HG02588 (cell line): Measurements from ENCODE around the gene ABLIM2.

Experiments used
- ATAC-seq: cut with Tn5 transposase; IDR thresholded peaks from one replicate; pipeline ENCODE4 v1.9.1; 2021; ENCODE audit warnings: mild to moderate bottlenecking, moderate library complexity; ENCODE audit not compliant: unreplicated experiment

ABLIM2 gene

DNA sequence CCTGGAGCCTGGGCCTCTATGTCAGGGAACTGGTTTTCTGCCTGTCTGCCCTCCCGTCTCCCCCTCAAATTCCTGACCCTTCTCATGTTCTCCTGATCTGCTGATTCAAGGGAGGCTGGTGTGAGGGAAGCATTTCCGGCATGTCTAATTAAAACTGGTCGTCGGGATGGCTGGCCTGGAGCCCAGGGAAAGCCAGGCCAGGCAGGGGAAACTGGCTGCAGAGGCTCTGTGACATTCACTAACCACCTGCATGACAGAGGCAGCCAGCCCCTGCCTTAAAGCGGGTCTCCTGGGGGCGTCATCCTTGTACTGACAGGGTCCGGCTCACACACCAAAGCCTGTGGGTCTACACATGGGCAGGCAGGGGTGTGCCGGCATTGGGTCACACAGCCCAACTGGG is 35.2 kb downstream of the ABLIM2 start:
- no peak for ATAC-seq

DNA sequence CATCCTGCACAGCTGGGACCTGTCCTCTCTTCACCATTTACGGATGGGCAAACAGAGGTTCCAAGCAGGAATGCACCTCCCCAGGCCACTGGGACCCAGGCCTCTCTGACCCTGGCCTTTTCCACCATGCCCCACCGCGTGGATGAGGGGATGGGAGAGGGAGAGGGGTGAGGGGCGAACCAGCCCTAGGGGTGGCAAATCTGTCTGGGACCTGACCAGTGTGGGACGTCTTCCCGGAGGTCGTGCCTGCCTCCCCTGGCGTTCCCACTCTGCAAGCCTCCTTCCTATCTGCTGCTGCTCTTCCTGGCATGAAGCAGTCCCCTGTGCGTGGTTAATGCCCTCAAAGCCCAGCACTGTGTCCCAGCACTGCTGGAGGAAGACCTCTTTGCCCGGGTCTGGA is 35.9 kb downstream of the ABLIM2 start:
- ATAC-seq: no peak

DNA sequence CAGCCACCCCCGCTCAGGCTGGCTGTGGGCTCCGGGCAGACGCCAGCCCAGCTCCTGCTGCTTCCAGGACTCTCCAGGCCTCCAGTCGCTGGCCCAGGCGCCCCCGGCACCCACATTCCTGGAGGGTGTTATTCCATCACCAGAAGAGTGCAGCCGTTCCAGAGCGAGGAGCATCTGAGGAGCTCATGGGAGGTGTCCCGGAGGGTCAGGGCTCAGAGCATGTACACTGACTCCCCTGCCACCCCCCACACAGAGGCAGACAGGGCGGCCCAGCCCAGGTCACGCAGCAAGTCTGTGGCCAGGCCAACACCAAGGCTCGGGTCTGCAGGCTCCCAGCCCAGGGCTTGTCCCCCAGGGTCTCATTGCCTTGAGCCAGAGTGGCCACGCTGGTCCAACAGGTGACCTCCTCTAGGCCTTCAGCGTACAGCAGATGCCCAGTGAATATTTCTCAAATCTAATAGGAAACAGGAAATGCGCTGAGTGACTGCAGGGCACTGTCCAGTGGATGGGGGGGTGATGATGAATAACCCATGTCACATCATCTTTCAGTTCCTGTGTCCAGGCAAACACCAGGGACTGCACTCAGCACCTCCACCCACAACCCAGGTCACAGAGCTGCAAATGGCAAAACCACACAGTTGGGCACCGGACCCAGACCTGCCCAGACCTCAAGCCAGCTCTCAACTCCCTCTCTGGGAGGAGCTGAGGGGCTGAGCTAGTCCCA is 37.2 kb downstream of the ABLIM2 start:
- ATAC-seq: no peak

DNA sequence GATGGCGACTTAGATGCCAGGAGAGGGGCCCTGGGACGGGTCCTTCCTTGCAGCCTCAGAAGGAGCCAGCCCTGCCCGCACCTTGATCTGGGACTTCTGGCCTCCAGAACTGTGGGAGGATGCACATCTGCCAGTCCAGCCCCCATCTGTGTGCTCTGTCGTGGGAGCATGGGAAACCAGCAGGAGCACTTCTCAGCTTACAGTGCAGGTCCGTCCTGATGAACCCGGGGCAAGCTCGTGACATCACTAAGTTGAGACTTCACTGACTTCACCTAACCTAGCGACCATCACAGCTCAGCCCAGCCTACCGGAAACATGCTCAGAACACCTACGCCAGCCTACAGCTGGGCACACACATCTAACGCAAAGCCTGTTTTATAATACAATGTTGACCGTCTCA is 38.1 kb downstream of the ABLIM2 start:
- no peak for ATAC-seq

DNA sequence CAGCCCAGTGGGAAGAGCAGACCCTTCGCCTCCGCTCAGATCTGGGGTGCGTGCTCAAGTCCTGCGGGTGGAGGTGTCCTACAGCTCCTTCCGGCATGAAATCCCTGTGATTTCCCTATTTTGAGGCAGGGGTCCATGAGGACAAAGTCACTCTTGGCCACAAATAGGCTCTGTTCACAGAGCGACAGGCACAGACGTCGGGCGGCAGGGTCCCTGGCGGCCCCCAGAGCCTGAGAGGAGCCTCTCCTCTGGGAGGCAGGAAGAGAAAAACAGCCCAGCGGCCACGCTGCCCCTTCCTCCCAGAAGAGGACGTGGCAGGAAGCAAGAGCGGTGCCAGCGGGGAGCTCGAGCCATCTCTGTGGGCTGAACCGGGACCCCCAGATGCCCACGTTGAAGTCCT is 38.7 kb downstream of the ABLIM2 start:
- ATAC-seq: no peak

DNA sequence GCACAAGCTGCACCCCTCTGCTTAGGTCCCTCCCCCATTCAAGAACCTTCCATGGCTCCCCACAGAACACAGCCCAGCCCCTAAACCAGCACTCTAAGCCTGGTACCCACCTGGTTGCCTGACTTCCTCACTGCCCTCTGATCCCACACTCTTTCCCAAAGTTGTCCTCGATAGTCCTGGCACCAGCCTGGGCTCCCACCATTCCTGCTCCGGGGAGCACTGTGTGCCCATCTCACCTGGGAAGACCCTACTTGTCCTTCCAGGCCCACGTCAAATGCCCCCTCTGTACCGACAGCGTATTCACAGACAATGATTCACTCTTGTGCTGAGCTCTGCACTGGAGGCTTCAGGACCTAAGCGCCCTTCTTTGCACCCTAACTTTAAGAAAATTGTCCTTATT is 40.1 kb downstream of the ABLIM2 start:
- ATAC-seq: no peak

DNA sequence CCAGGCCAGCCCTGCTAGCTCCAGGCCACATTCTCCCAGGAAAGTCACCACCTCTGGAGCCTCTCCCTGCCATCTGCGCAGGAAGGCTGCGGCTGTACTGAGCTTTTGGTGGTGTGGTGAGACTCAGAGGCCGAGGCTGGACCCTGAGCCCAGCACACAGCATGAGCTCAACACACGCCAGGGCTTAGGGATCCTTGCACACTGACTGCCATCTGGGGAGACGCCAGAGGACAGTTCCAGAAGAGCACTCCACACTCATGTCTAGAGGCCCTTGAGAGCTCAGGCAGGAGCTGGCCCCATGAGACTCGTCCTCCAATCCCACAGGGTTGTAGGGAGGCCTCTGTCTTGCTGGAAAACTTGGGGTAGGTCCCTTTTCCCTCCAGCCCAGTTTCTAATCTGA is 40.6 kb downstream of the ABLIM2 start:
- no peak for ATAC-seq

DNA sequence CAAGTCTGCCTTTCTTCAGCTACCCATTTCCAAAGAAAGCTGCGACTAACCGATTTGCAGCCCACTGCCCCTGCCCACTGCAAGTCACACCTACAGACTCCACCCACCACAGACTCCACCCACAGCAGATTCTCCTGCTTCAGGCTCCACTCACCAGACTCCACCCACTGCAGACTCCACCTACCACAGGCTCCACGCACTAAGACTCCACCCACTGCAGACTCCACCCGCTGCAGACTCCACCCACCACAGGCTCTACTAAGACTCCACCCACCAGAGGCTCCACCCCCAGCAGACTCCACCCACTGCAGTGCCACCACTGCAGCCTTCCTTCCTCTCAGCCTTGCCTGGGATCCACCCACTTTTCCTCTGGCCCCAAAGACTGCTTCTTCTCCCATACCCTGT is 41.3 kb downstream of the ABLIM2 start:
- no peak for ATAC-seq

DNA sequence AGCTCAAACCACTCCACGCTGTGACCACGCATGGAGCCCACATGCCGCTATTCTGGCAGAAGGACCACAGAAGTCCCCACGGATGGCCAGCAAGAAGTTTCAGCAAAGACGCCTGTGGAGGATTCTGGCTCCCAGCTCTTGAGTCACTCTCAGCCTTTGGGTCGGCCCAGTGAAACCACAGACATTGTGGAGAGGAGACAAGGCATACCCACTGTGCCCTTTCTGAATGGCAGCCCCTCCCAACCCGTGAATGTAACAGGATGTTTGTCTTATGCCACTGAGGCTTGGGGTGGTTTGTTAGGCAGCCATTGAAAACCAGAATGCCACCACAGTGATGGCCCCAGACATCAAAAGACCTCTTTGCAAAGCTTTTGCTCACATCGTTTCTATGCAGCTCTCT is 42.7 kb downstream of the ABLIM2 start:
- ATAC-seq: no peak

DNA sequence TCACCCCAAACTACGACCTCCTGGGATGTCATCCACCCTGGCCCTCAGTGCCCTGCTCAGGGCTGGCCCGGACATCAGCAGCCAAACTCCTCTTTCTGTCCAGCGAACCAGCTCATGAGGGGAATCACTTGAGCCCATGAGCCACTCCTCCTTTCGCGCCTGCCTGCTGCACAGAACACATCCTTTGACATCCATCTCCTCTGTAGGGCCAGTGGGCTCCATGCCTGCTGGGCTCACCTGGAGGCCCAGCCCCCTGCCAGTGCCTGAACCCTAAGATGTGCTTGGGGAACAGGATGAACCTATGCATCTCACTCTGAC is 43.5 kb downstream of the ABLIM2 start:
- no peak for ATAC-seq

DNA sequence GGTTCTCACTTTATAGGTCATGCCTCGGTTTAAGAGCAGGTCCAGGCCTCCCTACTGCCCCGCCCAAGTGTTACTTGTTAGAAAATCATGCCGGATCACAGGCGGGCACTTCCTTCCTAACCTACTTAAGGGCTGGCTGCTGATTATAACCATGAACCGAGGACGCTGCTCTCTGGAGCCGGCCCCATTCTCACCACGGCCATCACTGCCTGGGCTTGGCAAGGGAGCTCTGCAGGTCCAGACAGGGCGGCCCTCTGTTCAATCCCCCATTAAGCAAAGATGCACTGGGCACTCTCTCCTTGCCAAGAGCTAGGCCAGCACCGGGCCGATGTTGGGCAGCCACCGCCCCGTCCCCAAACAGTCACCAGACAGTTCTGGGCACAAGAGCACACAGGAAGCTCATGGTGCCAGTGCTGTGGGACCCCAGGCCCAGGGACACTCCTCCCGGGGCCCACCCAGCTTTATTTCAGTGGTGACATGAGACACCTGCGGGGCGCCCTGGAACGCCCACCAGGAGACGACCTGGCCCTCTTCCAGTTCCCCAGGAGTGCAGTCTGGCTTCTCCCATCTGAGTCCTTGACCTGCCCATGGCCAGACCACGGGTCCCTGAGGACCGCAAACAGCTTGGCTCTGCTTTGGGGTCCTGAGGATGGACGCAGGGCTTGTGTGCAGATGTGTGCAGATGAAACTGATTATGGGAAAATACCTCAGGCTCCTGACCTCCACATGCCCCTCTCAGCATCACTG is 44.0 kb downstream of the ABLIM2 start:
- ATAC-seq: no peak

DNA sequence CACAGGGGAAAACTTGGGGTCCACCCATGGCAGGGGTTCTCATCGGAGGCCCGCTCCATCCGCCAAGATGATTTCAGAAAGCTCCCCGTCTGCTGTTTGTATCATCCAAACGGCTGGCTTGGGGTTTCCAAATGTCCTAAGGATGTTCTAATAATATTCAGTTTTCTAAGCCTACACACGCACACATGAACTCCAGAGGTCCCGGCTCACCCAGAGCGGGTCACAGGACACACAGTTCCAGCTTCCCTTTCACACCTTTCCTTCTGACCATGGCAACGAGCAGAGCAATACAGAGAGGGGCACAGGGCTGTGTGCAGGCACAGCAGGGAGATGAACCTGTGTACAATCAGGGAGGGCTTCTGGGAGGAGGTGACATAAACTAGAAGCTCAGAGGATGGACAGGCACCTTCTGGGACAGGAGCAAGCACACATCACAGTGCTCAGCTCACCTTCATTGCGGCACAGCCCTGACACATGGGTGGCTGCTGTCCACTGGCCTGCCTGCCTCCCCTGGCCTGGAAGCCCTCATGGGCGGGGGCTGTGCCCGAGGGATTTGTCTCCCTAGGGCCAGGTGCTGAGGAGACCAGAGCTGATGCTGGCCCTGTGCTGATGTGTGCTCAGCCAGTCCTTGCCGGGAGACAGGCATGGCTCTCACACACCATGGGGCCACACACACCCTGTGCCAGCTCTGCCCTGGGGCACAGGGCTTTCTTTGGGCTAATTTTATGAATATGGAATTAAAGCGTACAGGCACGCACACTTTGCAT is 44.8 kb downstream of the ABLIM2 start:
- no peak for ATAC-seq

DNA sequence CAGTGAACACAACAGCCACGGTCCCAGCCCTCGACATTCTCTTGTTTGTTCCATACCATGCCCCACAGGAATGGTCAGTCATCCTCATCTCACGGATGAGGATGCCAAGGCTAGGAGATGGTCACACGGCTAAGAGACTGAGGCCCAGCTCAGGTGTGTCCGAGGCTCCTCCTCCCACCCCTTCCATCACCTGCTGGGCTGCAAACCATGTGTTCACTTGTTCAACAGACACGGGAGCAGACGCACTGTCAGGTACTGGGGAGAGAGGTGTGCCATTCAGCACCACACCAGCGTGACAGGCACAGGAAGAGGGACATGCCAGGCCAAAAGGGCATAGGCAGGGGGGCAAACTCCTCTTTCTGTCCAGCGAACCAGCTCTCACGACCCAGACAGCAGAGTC is 45.9 kb downstream of the ABLIM2 start:
- ATAC-seq: no peak

DNA sequence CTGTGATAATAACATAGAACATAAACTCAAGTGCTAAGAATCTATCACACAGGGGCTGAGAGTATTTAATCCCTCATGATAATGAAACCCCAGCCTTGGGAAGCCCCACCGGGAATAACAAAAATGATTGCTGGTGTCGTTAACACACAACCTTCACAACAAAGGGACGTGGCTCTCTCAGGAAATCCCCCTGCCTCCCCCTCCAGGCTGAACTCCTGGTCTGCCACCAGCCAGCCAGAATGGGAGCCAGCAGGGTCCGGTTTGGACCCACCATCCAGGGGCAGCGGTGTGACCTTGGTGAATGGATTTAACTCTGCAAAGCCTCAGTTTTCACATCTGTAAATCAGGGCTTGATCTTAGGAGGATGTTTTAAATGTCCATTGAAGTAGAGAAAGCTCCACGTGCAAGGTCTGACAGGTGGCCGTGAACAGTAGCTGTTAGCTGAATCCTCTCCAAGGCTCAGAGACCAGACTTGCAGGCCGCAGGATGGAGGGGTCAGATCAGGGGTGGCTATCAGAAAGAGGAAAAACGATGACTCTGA is 46.5 kb downstream of the ABLIM2 start:
- no peak for ATAC-seq

DNA sequence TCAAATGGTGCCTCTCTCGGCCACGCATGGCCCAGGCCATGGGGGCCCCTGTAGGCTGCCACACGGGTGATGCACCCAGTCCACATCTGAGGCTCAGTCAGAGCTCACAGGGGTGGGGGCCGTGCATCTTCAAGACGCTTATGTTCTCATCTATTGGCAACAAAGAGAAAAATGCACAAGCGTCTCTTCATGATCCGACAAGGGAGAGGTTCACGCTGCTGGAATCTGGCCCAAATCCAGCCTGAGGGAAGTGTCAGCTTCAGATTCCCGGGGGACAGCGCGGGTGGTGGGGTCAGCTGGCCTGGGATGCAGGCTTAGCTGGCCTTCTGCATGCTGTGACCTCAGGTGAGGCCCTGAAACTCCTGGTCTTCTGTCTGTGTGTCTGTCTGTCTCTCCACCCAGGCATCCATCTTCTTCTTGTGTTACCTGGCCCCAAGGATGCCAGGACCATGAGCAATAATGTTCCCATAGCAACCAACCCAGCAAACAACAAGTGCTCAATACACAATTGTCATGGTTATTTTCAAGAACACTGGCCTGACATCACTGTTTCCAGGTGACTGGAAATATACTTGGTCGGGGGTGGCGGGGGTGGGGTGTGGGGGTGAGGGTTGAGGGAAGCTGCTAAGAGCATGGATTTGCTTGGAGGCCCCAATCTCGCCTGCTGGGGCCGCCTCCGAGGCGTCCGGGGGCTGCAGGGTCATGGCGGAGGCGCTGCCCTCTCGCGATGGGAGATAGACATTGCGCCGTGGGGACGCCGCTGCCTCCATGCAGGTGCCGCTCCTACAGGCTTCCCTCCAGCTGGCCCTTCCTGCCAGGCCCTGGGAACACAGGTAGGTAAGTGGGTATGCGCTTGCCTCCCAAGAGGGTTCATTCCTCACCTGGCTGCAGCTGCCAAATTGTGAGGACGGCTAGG is 48.3 kb downstream of the ABLIM2 start:
- ATAC-seq: no peak

DNA sequence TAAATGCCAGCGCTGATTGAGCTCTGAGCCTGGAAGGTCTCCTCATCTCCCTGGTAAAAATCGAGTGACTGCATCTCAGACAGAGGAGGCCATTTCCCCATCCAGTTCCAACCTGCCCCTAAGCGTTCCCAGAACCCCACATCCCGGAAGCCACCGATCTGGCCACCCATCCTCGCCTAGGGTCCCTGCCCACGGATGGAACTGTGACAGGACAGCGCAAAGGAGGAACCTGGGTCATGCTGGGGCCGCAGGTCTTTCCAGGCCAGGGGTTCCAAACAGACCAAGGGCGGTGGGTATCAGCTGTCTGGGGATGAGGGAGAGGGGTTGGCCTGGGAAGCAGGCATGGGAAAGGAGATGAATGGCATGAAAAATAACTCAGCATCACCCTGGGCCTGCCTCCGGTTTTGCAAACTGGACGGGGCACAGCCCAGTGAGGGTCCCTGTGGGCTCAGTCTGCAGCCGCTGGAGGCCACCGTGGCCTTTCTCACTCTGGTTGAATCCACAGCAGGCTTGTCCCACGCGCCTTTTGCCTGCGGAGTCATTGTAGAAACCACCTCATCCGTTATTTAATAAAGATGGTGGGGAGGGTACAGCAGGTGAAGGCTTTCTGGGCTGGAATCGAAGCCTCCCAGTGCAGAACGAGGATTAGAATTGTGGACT is 49.1 kb downstream of the ABLIM2 start:
- no peak for ATAC-seq

DNA sequence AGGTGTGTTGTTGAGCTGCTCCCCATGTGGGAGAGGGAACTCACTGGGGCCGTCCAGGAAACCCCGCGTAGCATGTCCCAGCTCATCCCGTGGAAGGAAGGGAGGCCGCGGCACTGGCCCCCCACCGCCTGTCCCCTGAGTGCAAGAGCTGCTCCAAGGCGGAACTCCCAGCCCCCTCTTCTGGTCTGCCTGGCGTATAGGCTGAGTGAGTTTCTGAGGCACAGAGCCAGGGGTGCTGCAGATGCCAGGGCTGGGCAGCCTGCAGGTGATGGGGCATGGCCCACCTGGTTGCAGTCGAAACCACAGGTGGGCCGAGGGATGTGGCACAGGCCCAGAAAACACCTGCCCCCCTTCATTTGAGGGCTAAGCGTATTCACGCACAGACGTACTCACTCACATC is 49.6 kb downstream of the ABLIM2 start:
- no peak for ATAC-seq

DNA sequence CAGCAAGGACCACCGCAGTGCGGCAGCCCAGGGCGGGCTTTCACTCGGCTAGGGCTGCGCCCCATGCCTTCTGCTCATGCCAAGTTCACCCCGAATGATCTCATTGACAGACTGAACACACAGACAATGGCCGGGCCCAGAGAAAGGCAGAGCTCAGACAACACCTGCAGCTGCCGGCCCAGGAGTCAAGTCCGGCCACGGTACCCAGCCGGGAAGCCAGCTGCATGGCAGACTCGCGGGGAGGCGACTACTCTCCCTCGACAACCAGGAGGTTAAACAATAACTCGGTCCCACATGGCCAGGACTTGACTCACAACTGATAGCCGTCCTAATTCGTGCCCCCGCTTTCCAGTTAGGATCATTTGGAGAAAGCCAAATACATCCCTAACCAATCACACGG is 50.4 kb downstream of the ABLIM2 start:
- no peak for ATAC-seq

DNA sequence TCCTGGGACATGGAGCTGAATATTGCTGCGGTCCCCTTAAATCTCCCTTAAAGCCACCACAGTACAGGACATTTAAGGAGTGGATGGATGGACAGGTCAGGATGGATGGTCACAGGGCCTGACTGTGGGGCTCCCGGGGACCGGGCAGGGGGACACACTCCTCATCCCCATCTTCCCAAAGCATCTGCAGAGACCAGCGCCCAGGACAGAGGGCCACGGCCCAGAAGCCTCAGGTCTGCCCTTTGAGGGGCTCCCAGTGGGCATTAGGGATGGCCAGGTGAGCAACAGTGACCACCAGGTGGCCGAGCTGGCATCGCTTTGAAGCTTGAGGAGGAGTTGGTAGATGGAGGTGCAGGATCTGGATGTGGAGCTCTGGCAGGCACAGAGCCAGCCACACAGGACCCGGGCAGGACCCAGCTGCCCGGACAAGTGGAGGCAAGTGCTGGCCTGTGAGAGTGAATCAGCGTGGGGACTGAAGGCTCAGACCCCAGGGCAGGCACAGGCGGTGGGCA is 51.4 kb downstream of the ABLIM2 start:
- no peak for ATAC-seq

DNA sequence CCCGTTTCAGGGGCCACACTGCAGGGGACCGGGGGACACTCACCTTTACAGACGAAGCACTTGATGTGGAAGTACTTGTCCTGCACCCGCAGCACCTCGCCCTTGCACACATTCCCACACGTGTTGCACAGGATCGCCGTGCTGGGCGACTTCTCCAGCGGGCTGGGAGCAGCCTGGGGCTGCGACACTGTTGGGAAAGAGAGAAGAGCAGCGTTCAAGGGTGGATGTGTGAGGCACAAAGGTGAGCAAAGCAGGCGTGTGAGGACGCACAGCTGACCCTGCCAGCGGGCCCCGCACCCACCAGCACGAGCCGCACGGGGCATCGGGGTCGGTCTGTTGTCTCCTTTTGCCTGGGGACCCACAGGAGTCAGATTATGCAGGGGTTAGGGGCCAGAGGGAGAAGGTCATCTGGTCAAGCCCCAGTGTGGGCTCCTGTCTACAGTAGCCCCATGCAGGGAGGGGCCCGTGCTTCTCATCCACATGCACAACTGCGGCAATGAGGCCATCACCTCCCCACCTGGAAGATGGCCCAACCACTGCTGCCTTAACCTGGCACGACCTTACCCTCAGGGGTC is 52.1 kb downstream of the ABLIM2 start:
- no peak for ATAC-seq
